Measurements from ENCODE around the gene TMEM212. TPM values are rescaled to one million over a fixed set of nuclear protein-coding genes. Genes with fewer than 3 reads are reported as not detected.
"Not testable (repeated sequence)": the region's sequence is repeated elsewhere in the genome, so short reads cannot be mapped to it uniquely, and the experiment has no call there.

Gene TMEM212
- total RNA-seq, 1 experiment from 2014 or later = not detected

GRCh38 chr3:171892457-171892856 lies 49.3 kb downstream of the TMEM212 start:
- DNase-seq (ENCODE audit: low spot score) = no peak

GRCh38 chr3:171895291-171895690 lies 52.1 kb downstream of the TMEM212 start:
- DNase-seq (ENCODE audit: low spot score) = no peak

- no peak for DNase-seq (ENCODE audit: low spot score)
These were observed 52.8 kb downstream of the TMEM212 start for GRCh38 chr3:171895900-171896299.

GRCh38 chr3:171896316-171896715 lies 53.2 kb downstream of the TMEM212 start:
- no peak for DNase-seq (ENCODE audit: low spot score)

GRCh38 chr3:171898192-171898591 lies 55.0 kb downstream of the TMEM212 start:
- DNase-seq (ENCODE audit: low spot score) = no peak

GRCh38 chr3:171900446-171900845 lies 57.3 kb downstream of the TMEM212 start:
- DNase-seq (ENCODE audit: low spot score) = no peak

GRCh38 chr3:171901615-171902312 lies 58.6 kb downstream of the TMEM212 start:
- DNase-seq (ENCODE audit: low spot score) = peak; percentile 31

- no peak for DNase-seq (ENCODE audit: low spot score)
These were observed 61.7 kb downstream of the TMEM212 start for GRCh38 chr3:171904829-171905228.

- not testable (repeated sequence) for DNase-seq (ENCODE audit: low spot score)
These were observed 63.4 kb downstream of the TMEM212 start for GRCh38 chr3:171906503-171906902.

- no peak for DNase-seq (ENCODE audit: low spot score)
These were observed 64.0 kb downstream of the TMEM212 start for GRCh38 chr3:171906951-171907676.

GRCh38 chr3:171907761-171908160 lies 64.6 kb downstream of the TMEM212 start:
- DNase-seq (ENCODE audit: low spot score) = no peak

GRCh38 chr3:171908731-171909130 lies 65.6 kb downstream of the TMEM212 start:
- no peak for DNase-seq (ENCODE audit: low spot score)

Other genes with a start within 250 kb of the TMEM212 start
- 14.4 and 19.0 TPM in 2 replicates for gene PLD1, start 32.9 kb upstream of the TMEM212 start, total RNA-seq (2014; rRNA removed; shearing (Covaris generic))
- gene FNDC3B, start 196.2 kb downstream of the TMEM212 start, total RNA-seq (2014; rRNA removed; shearing (Covaris generic)) = 61.0 and 65.8 TPM in 2 replicates